ENCODE measurements around the gene MGLL. TPM values are rescaled to one million over a fixed set of nuclear protein-coding genes. Genes with fewer than 3 reads are reported as not detected.

The MGLL gene
- total and polyA plus RNA-seq, 9 of the 15 experiments (the other 6 are each of a cell fraction or from before 2014, with no cell fraction given): 0.12 to 0.32 (median 0.18) TPM; not detected in 6

DNA sequence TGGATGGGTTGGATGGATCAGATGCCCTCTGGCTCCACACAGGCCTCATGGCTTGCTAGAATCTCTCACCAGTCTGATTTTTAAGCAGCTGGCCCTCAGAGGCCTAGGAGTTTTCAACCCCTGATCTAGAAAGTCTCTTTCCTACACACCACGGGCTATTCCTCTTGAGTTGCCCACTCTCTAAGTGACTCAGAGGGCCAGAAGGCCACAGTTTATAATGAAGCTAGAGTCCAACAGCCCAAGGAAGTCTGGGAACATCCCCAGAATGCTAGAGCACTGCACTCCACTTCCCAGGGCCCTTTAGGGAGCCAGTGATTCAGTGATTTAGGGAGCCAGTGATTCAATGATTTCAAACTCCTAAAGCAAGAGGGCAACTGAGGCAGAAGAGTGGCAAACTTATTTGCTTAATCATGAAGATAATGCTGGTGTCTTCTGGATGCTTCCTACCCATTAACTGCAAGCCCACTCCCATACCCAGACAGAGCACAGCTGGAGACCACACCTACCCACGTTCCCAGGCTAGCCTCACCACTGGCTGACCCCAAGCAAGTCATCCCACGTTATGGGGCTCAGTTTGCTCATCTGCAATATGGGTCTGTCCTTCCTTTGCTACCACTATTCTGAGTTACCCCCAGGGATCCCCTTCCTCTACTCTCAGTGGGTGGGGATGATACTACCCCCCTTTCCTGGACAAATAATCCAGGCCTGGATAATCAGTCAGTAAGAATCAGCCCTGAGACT is 112.8 kb downstream of the MGLL start:
- Histone ChIP-seq H3K9me3 (replicated peaks; ENCODE audit: control insufficient read depth, insufficient read depth, low read depth, low read length) (no peaks in the 10 kb centered on the region), H3K4me1 (replicated peaks in 1 of 2; ENCODE audit: control insufficient read depth in 2 of 2, insufficient read depth in 2 of 2, low read length in 2 of 2) (peaks cover 10% of the 10 kb centered on the region in 2 experiments; a peak in 4 of 5 replicates), H2AFZ (ENCODE audit: low read depth, low read length) (no peak overlapping the region), H3K4me3 (no peak overlapping the region), H3K36me3 (ENCODE audit: control insufficient read depth, insufficient read depth, low read length) (no peaks in the 10 kb centered on the region), H3K27ac (ENCODE audit: extremely low read depth, low read depth, low read length) (no peak overlapping the region), H3K9ac (ENCODE audit: insufficient read depth in 1 of 2, low read depth in 2 of 2, low read length in 2 of 2) (no peak overlapping the region), H3K4me2 (ENCODE audit: insufficient read depth, low read length) (no peak overlapping the region), H3K27me3 (ENCODE audit: control insufficient read depth in 2 of 2, insufficient read depth in 2 of 2, low read length in 2 of 2) (peaks cover 12 to 42% of the 10 kb centered on the region in 2 experiments; a peak in 4 of 5 replicates), H4K20me1 (replicated peaks; ENCODE audit: control insufficient read depth, insufficient read depth, low read length) (no peaks in the 10 kb centered on the region), H3K9me1 (ENCODE audit: control insufficient read depth, insufficient read depth, low read length) (peaks cover 2% of the 10 kb centered on the region), H3K79me2 (ENCODE audit: control insufficient read depth, insufficient read depth, low read length) (no peaks in the 10 kb centered on the region)
- no TSS peak for BruUV-seq (replicated peaks)
- ChIA-PET POLR2A (no interaction called here), CTCF (ENCODE audit: low intra/inter-chr PET ratio) (no interaction called here)
- in situ Hi-C loops (cut with MboI) (no loop called here), intact Hi-C loops (cut with micrococcal nuclease) (no loop called here)
- 10% methylated on average over 3 of the region's 3 CpGs for WGBS (ENCODE audit: insufficient coverage, low coverage, missing lambda C conversion rate)
- FAIRE-seq: no peak
- TF ChIP-seq RBM25 (IDR thresholded peaks at IDR 0.05; ENCODE audit: low read depth, low read length, severe bottlenecking): peak; percentile 65
- TF ChIP-seq, protein P1, sequence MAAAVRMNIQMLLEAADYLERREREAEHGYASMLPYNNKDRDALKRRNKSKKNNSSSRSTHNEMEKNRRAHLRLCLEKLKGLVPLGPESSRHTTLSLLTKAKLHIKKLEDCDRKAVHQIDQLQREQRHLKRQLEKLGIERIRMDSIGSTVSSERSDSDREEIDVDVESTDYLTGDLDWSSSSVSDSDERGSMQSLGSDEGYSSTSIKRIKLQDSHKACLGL (CRISPR knock-in tag; IDR thresholded peaks at IDR 0.05; ENCODE audit: borderline replicate concordance, poor library complexity, severe bottlenecking): no peak
- TF ChIP-seq ZNF57 (CRISPR knock-in tag; IDR thresholded peaks at IDR 0.05): no peak
- no peak for TF ChIP-seq ZNF263 (CRISPR knock-in tag; IDR thresholded peaks at IDR 0.05; ENCODE audit: borderline replicate concordance)
- TF ChIP-seq BCOR (IDR thresholded peaks at IDR 0.05): peak; percentile 34; the same call in 1 of the 2 replicates
- TF ChIP-seq, protein P2, sequence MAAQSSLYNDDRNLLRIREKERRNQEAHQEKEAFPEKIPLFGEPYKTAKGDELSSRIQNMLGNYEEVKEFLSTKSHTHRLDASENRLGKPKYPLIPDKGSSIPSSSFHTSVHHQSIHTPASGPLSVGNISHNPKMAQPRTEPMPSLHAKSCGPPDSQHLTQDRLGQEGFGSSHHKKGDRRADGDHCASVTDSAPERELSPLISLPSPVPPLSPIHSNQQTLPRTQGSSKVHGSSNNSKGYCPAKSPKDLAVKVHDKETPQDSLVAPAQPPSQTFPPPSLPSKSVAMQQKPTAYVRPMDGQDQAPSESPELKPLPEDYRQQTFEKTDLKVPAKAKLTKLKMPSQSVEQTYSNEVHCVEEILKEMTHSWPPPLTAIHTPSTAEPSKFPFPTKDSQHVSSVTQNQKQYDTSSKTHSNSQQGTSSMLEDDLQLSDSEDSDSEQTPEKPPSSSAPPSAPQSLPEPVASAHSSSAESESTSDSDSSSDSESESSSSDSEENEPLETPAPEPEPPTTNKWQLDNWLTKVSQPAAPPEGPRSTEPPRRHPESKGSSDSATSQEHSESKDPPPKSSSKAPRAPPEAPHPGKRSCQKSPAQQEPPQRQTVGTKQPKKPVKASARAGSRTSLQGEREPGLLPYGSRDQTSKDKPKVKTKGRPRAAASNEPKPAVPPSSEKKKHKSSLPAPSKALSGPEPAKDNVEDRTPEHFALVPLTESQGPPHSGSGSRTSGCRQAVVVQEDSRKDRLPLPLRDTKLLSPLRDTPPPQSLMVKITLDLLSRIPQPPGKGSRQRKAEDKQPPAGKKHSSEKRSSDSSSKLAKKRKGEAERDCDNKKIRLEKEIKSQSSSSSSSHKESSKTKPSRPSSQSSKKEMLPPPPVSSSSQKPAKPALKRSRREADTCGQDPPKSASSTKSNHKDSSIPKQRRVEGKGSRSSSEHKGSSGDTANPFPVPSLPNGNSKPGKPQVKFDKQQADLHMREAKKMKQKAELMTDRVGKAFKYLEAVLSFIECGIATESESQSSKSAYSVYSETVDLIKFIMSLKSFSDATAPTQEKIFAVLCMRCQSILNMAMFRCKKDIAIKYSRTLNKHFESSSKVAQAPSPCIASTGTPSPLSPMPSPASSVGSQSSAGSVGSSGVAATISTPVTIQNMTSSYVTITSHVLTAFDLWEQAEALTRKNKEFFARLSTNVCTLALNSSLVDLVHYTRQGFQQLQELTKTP (IDR thresholded peaks at IDR 0.05; ENCODE audit: low read depth in 1 of 2, partially characterized antibody in 2 of 2): no peak
- no peak for DNase-seq (ENCODE audit: extremely low read depth in 1 of 4, low spot score in 3 of 4)
- ATAC-seq: no peak
